UCSD-AML1 (cell line): Measurements from ENCODE around the gene TP53AIP1.

Experiments
- DNase-seq: peaks from one replicate; lab custom pipeline; 2025; ENCODE audit not compliant: unreplicated experiment; lab: John Stamatoyannopoulos, UW

TP53AIP1 gene

GRCh38 chr11:128943428-128943976, 831 bp upstream of the TP53AIP1 start:
- no peak for DNase-seq

GRCh38 chr11:128942272-128942612, 429 bp downstream of the TP53AIP1 start:
- DNase-seq = no peak

GRCh38 chr11:128941573-128942271, 949 bp downstream of the TP53AIP1 start:
- no peak for DNase-seq

- DNase-seq = no peak
These were observed 1.6 kb downstream of the TP53AIP1 start for GRCh38 chr11:128941110-128941509.

- no peak for DNase-seq
These were observed 2.1 kb downstream of the TP53AIP1 start for GRCh38 chr11:128940603-128941002.

GRCh38 chr11:128940156-128940555, 2.5 kb downstream of the TP53AIP1 start:
- DNase-seq = no peak

- no peak for DNase-seq
These were observed 3.1 kb downstream of the TP53AIP1 start for GRCh38 chr11:128939591-128939990.

- DNase-seq = no peak
These were observed 4.3 kb downstream of the TP53AIP1 start for GRCh38 chr11:128938156-128938885.

GRCh38 chr11:128937480-128937879, 5.2 kb downstream of the TP53AIP1 start:
- DNase-seq = no peak

GRCh38 chr11:128936606-128937251, 5.9 kb downstream of the TP53AIP1 start:
- DNase-seq = no peak

GRCh38 chr11:128934926-128935325, 7.7 kb downstream of the TP53AIP1 start:
- no peak for DNase-seq

- no peak for DNase-seq
These were observed 8.3 kb downstream of the TP53AIP1 start for GRCh38 chr11:128934351-128934750.

GRCh38 chr11:128933481-128934178, 9.0 kb downstream of the TP53AIP1 start:
- no peak for DNase-seq

GRCh38 chr11:128931668-128932067, 11.0 kb downstream of the TP53AIP1 start:
- DNase-seq = no peak

- no peak for DNase-seq
These were observed 11.6 kb downstream of the TP53AIP1 start for GRCh38 chr11:128931066-128931465.

GRCh38 chr11:128929991-128930390, 12.7 kb downstream of the TP53AIP1 start:
- no peak for DNase-seq

- no peak for DNase-seq
These were observed 13.2 kb downstream of the TP53AIP1 start for GRCh38 chr11:128929468-128929867.

- DNase-seq = no peak
These were observed 14.3 kb downstream of the TP53AIP1 start for GRCh38 chr11:128928400-128928799.

GRCh38 chr11:128927683-128928336, 14.9 kb downstream of the TP53AIP1 start:
- DNase-seq = no peak

GRCh38 chr11:128927108-128927461, 15.6 kb downstream of the TP53AIP1 start:
- no peak for DNase-seq
